Naive thymus-derived CD8-positive, alpha-beta T cell (primary cell): ENCODE data around the gene SMAD3. TPM values are rescaled to one million over a fixed set of nuclear protein-coding genes. Genes with fewer than 3 reads are reported as not detected.
"Not testable (repeated sequence)": the region's sequence is repeated elsewhere in the genome, so short reads cannot be mapped to it uniquely, and the experiment has no call there.

Experiments used
- ATAC-seq, 2 donors: fragments of 150-1000 bp; cut with Tn5 transposase in 1 of 2; sonication (Bioruptor Pico), chemical (Tn5 transposase) in 1 of 2; 1 replicate in 1 of 2; 2 replicates in 1 of 2; pipeline ENCODE4 v1.10.0; 2021; ENCODE audit warnings: mild to moderate bottlenecking in 2 of 2, moderate library complexity in 2 of 2
- POLR2A ChIA-PET: fragments of 350-600 bp; sonication (Branson Sonifier 250); formaldehyde crosslinking; loops from one replicate; lab custom pipeline; 2021; ENCODE audit warnings: antibody characterized with exemption; lab: Charles Lee
- DNase-seq, 10 donors: peaks; one replicate each; pipeline versions ENCODE4 v3.0.0 to v3.0.0-alpha.2; 2020 to 2022
- H3K27ac Mint-ChIP-seq, 10 donors: one replicate each; pipeline ENCODE4 v1.8.0; 2020 to 2022; ENCODE audit warnings: mild to moderate bottlenecking in 10 of 10, mixed read lengths in 10 of 10, moderate library complexity in 4 of 10, inconsistent platforms in 1 of 10
- H3K27me3 Mint-ChIP-seq, 5 donors: one replicate each; pipeline ENCODE4 v1.8.0; 2021 to 2022; ENCODE audit warnings: mixed read lengths in 5 of 5
- H3K36me3 Mint-ChIP-seq, 3 donors: one replicate each; pipeline ENCODE4 v1.8.0; 2020 to 2022; ENCODE audit warnings: mixed read lengths in 3 of 3, mild to moderate bottlenecking in 2 of 3, inconsistent platforms in 1 of 3
- H3K4me1 Mint-ChIP-seq, 4 donors: one replicate each; pipeline ENCODE4 v1.8.0; 2021 to 2022; ENCODE audit warnings: mixed read lengths in 4 of 4
- H3K4me3 Mint-ChIP-seq, 10 donors: one replicate each; pipeline ENCODE4 v1.8.0; 2020 to 2022; ENCODE audit warnings: mild to moderate bottlenecking in 10 of 10, mixed read lengths in 10 of 10, moderate library complexity in 6 of 10, inconsistent platforms in 1 of 10
- H3K9me3 Mint-ChIP-seq, 9 donors: one replicate each; pipeline ENCODE4 v1.8.0; 2020 to 2022; ENCODE audit warnings: mixed read lengths in 9 of 9, mild to moderate bottlenecking in 3 of 9, inconsistent platforms in 1 of 9, moderate library complexity in 1 of 9
- polyA plus RNA-seq, 3 donors: library from polyadenylated mRNA; unstranded; fragments of 300-500 nt; fragmentation: Illumina TruSeq; gene quantifications; one replicate each; pipeline ENCODE4 v1.2.3, GENCODE V29; 2021
- total RNA-seq, 8 experiments: library from RNA in 2 of 8; stranded (reverse) in 2 of 8; gene quantifications; one replicate each; pipeline ENCODE4 v1.2.3 and lab custom pipeline; 2021 to 2026

Gene SMAD3
- total RNA-seq (10 to 100 TPM; 53.1 to 55.4 TPM), polyA plus RNA-seq (1 to 10 TPM in 2 of 3 donors, under 1 TPM in 1; 0.57 to 4.2 (median 1.7) TPM), total RNA-seq (lab: John Stamatoyannopoulos, UW) (6.9 to 194 (median 44.5) reads per million in 6 experiments)

- ATAC-seq = peak; percentile 49 to 66
- DNase-seq = peak; percentile 36 to 79 (median 52)
- POLR2A ChIA-PET = interaction anchor here (0.6 to 1.8 kb wide), 12 partner anchors 14 to 97 kb away, joined by 3 to 10 read pairs (median 4); no protein-coding TSS in a partner anchor
- Mint-ChIP-seq H3K4me3 (peak within 1 kb of the TSS; percentile 85 to 97 (median 91)), H3K36me3 (peaks cover 0 to 3% (median 0%) of the 10 kb centered on the region in 3 donors), H3K9me3 (no peaks in the 10 kb centered on the region), H3K27ac (peak within 1 kb of the TSS in 8 of 10 donors; percentile 32 to 91 (median 82)), H3K4me1 (peaks cover 32 to 61% (median 48%) of the 10 kb centered on the region in 4 donors), H3K27me3 (no peaks in the 10 kb centered on the region)
Observed at GRCh38 chr15:67065531-67066005, at the start of gene SMAD3. TSS of gene SMAD3 (plus strand) at chr15:67065602. CDS start at chr15:67066155, 553 bp downstream.

GRCh38 chr15:67017311-67017710, 48.1 kb upstream of the SMAD3 start:
- ATAC-seq = no peak
- H3K36me3 Mint-ChIP-seq = no peaks in the 10 kb centered on the region
- peak overlapping the region in 1 of 10 donors; percentile 21 for H3K27ac Mint-ChIP-seq
- no peaks in the 10 kb centered on the region for H3K4me1 Mint-ChIP-seq
- H3K9me3 Mint-ChIP-seq = no peaks in the 10 kb centered on the region
- POLR2A ChIA-PET = no interaction called here
- H3K27me3 Mint-ChIP-seq = peaks cover 0 to 3% (median 0%) of the 10 kb centered on the region in 5 donors
- no peak for DNase-seq
- H3K4me3 Mint-ChIP-seq = no peak overlapping the region

GRCh38 chr15:67018026-67018425, 47.4 kb upstream of the SMAD3 start:
- Mint-ChIP-seq H3K36me3 (no peaks in the 10 kb centered on the region), H3K4me1 (no peaks in the 10 kb centered on the region), H3K9me3 (no peaks in the 10 kb centered on the region), H3K4me3 (no peak overlapping the region), H3K27me3 (peaks cover 0 to 3% (median 0%) of the 10 kb centered on the region in 5 donors), H3K27ac (peak overlapping the region in 2 of 10 donors; percentile 13 to 60)
- POLR2A ChIA-PET = no interaction called here
- no peak for ATAC-seq
- no peak for DNase-seq

DNA sequence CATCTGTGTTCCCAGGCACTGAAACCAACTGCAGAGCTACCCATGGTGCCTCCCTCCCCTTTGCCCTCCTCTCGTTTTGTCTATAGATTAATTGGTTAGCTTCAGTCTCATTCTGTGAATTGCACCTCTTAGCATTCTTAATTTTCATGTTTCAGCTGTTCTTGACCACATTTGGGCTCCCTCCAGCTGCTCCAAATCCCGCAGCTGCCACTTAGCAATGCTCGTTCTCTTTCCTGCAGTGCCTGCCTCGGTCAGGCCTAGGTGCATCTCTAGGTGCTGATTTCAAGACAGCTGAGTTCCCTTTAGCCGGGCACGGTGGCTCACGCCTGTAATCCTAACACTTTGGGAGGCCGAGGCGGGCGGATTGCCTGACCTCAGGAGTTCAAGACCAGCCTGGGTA, 47.0 kb upstream of the SMAD3 start:
- H3K27me3 Mint-ChIP-seq = peaks cover 0 to 3% (median 0%) of the 10 kb centered on the region in 5 donors
- H3K4me1 Mint-ChIP-seq = no peaks in the 10 kb centered on the region
- no peak for DNase-seq
- ATAC-seq = no peak
- H3K36me3 Mint-ChIP-seq = no peaks in the 10 kb centered on the region
- no peaks in the 10 kb centered on the region for H3K9me3 Mint-ChIP-seq
- H3K4me3 Mint-ChIP-seq = no peak overlapping the region
- peak overlapping the region in 2 of 10 donors; percentile 13 to 24 for H3K27ac Mint-ChIP-seq
- POLR2A ChIA-PET = no interaction called here

DNA sequence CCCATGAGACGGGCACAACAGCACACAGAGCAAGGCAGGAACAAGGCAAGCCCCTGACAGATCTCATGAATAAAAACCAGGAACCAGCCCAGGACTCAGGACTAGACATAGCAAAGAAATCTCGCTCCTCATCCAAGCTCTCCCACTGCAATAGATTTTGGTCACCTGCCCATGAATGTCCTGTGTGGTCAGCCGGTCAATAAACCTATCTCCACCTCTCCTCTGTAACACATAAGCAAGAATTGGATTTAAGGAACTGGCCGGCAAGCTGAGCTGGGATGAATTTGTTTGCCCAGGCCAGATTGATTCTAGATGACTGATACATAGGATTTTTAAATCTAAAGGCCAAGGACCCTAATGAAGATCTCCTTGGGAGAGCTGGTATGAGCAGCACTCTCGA, 46.3 kb upstream of the SMAD3 start:
- Mint-ChIP-seq H3K4me1 (no peaks in the 10 kb centered on the region), H3K9me3 (no peaks in the 10 kb centered on the region), H3K27ac (no peak overlapping the region), H3K36me3 (no peaks in the 10 kb centered on the region), H3K4me3 (no peak overlapping the region), H3K27me3 (peaks cover 0 to 3% (median 0%) of the 10 kb centered on the region in 5 donors)
- ATAC-seq = no peak
- POLR2A ChIA-PET = interaction anchor here (0.6 kb wide), 1 partner anchor 238 kb away, joined by 3 read pairs; no protein-coding TSS in a partner anchor
- no peak for DNase-seq

DNA sequence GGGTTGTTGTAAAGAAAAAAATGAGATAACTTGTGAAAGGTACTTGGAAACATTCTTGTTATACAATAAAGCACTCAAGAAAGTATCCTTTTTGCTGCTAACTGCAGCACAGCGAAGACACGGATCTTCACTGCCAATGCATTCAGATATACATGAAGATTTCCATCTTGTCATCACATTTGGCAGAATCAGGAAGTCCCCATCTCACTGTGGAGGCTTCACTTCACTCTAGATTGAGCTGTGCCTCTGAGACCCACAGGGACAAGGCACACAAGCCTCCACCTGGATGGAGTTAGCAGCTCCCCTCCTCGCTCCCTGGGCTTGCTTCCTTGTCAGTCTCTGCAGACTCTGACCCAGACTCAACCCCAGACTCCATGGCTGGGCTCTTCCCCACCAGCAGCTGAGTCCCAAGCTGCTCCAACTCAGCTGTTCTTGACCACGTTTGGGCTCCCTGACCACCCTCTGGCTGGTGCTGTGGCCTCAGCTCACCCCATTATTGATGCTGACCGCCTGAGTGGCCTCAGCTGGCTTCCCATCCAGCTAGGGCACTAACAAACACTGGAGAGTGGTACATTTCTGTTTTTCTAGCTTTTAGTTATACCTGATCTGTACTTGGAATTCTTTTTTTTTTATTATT, 45.4 kb upstream of the SMAD3 start:
- Mint-ChIP-seq H3K27me3 (peaks cover 0 to 3% (median 0%) of the 10 kb centered on the region in 5 donors), H3K36me3 (no peaks in the 10 kb centered on the region), H3K27ac (no peak overlapping the region), H3K9me3 (no peaks in the 10 kb centered on the region), H3K4me1 (peaks cover 0 to 7% (median 0%) of the 10 kb centered on the region in 4 donors), H3K4me3 (no peak overlapping the region)
- DNase-seq = no peak
- POLR2A ChIA-PET = interaction anchor here (0.5 kb wide), 1 partner anchor 115 kb away, joined by 3 read pairs; no protein-coding TSS in a partner anchor
- ATAC-seq = no peak

- H3K4me1 Mint-ChIP-seq = peaks cover 2 to 12% (median 4%) of the 10 kb centered on the region in 4 donors
- not testable (repeated sequence) for H3K36me3 Mint-ChIP-seq, H3K4me3 Mint-ChIP-seq, H3K27me3 Mint-ChIP-seq, H3K9me3 Mint-ChIP-seq, ATAC-seq, DNase-seq, H3K27ac Mint-ChIP-seq
- POLR2A ChIA-PET = interaction anchor here (0.5 kb wide), 1 partner anchor 114 kb away, joined by 3 read pairs; no protein-coding TSS in a partner anchor
Observed at GRCh38 chr15:67020668-67021067, 44.7 kb upstream of the SMAD3 start.

DNA sequence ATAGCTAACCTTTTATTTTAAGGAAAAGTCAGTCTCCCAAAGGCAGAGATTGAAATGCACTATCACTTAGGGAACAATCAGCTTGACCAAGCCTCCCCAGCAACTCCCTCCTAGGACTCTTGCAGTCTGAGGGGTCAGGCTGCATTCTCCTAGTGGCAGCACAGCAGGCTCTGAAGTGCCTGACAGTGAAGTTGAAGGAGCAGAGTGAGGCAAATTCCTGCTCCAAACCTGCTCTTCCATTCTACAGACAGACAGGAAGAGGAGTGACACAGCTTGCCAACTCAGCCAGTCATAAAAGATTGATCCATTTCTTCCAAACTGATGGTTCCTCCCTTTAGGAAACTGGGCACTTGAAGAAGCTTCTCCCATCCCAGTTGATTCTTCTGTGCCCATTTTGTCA, 43.9 kb upstream of the SMAD3 start:
- Mint-ChIP-seq H3K27ac (no peak overlapping the region), H3K9me3 (no peaks in the 10 kb centered on the region), H3K4me3 (no peak overlapping the region), H3K36me3 (no peaks in the 10 kb centered on the region), H3K4me1 (peaks cover 2 to 17% (median 4%) of the 10 kb centered on the region in 4 donors), H3K27me3 (peaks cover 0 to 3% (median 0%) of the 10 kb centered on the region in 5 donors)
- POLR2A ChIA-PET = no interaction called here
- DNase-seq (no peak), ATAC-seq (no peak)

DNA sequence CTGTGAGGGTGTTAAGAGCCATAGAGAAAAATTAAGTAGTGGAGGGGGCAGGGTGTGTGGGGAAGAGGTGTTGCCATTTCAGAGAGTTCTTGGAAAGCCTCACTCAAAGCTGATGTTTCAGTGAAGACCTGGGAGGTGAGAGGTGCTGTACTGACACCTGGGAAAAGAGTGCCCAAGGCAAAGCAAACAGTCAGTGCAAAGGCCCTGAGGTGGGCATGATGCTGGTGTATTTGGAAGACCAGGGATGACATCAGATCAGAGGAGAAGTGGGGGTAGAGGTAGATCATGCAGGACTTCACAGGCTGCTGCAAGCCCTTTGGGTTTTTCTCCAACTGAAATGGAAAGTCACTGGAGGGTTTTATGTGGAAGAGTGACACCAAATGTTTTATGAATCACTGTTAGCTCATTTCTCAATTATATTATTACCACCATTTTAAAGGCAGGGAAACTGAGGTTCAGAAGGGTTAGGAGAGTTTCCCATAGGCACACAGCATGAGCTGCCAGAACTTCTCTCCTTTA, 42.8 kb upstream of the SMAD3 start:
- H3K27ac Mint-ChIP-seq = no peak overlapping the region
- DNase-seq = no peak
- H3K9me3 Mint-ChIP-seq = no peaks in the 10 kb centered on the region
- peaks cover 3 to 20% (median 5%) of the 10 kb centered on the region in 4 donors for H3K4me1 Mint-ChIP-seq
- POLR2A ChIA-PET = no interaction called here
- H3K4me3 Mint-ChIP-seq = no peak overlapping the region
- H3K36me3 Mint-ChIP-seq = no peaks in the 10 kb centered on the region
- ATAC-seq = no peak
- H3K27me3 Mint-ChIP-seq = peaks cover 0 to 3% (median 0%) of the 10 kb centered on the region in 5 donors

GRCh38 chr15:67023517-67024313, 41.7 kb upstream of the SMAD3 start:
- Mint-ChIP-seq H3K36me3 (no peaks in the 10 kb centered on the region), H3K27me3 (peaks cover 0 to 1% (median 0%) of the 10 kb centered on the region in 5 donors), H3K27ac (peak overlapping the region in 3 of 10 donors; percentile 19 to 68 (median 64)), H3K9me3 (no peaks in the 10 kb centered on the region), H3K4me1 (peaks cover 3 to 20% (median 5%) of the 10 kb centered on the region in 4 donors), H3K4me3 (no peak overlapping the region)
- POLR2A ChIA-PET = no interaction called here
- ATAC-seq = no peak
- DNase-seq = no peak

- peaks cover 0 to 1% (median 0%) of the 10 kb centered on the region in 5 donors for H3K27me3 Mint-ChIP-seq
- no peak for DNase-seq
- peak overlapping the region in 4 of 10 donors; percentile 19 to 68 (median 39) for H3K27ac Mint-ChIP-seq
- no peaks in the 10 kb centered on the region for H3K9me3 Mint-ChIP-seq
- H3K4me1 Mint-ChIP-seq = peaks cover 3 to 20% (median 5%) of the 10 kb centered on the region in 4 donors
- POLR2A ChIA-PET = no interaction called here
- no peak overlapping the region for H3K4me3 Mint-ChIP-seq
- H3K36me3 Mint-ChIP-seq = no peaks in the 10 kb centered on the region
- no peak for ATAC-seq
Observed at GRCh38 chr15:67024314-67024997, 40.9 kb upstream of the SMAD3 start.

DNA sequence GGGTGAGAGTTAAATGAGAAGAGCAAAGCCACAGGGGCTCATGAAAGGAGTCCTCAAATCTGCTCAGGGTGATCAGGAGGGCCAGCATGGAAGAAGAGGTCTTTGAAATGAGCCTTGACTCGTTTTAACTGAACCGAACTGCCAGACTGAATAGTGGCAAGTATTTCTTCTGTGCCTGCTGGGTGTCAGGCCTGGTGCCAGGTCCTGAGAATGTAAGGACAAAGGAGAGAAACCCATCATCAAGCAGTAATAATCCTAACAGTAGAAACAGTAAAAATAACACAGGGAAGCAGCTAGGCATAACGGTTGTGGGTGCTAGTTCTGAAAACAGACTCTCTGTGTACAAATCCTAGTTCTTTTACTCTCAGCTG, 40.4 kb upstream of the SMAD3 start:
- no peaks in the 10 kb centered on the region for H3K36me3 Mint-ChIP-seq
- H3K27ac Mint-ChIP-seq = peak overlapping the region in 2 of 10 donors; percentile 27 to 51
- peaks cover 3 to 20% (median 6%) of the 10 kb centered on the region in 4 donors for H3K4me1 Mint-ChIP-seq
- H3K9me3 Mint-ChIP-seq = no peaks in the 10 kb centered on the region
- no peak for DNase-seq
- H3K4me3 Mint-ChIP-seq = no peak overlapping the region
- POLR2A ChIA-PET = no interaction called here
- no peak for ATAC-seq
- H3K27me3 Mint-ChIP-seq = peaks cover 0 to 5% (median 0%) of the 10 kb centered on the region in 5 donors
